ENCODE measurements around the gene CPHXL.

The CPHXL gene

GRCh38 chr16:75714661-75715060 is 11.6 kb downstream of the CPHXL start:
- H3K4me3 ChIP-seq (ENCODE audit: control insufficient read depth, low read depth, low read length), result no peak overlapping the region

GRCh38 chr16:75710344-75710743 is 15.9 kb downstream of the CPHXL start:
- no peak for TF ChIP-seq CTCF (conservative IDR thresholded peaks at IDR 0.05; ENCODE audit: control insufficient read depth, insufficient read depth, low read depth, low read length)
- DNase-seq (ENCODE audit: low read depth), result no peak
- H3K4me3 ChIP-seq (ENCODE audit: control insufficient read depth, low read depth, low read length), result no peak overlapping the region

More at GRCh38 chr16:75714661-75715060, 11.6 kb downstream of the CPHXL start:
- no peak for TF ChIP-seq CTCF (conservative IDR thresholded peaks at IDR 0.05; ENCODE audit: control insufficient read depth, insufficient read depth, low read depth, low read length)
- no peak for DNase-seq (ENCODE audit: low read depth)

- TF ChIP-seq CTCF (conservative IDR thresholded peaks at IDR 0.05; ENCODE audit: control insufficient read depth, insufficient read depth, low read depth, low read length), result no peak
- DNase-seq (ENCODE audit: low read depth), result peak; percentile 59
- no peak overlapping the region for H3K4me3 ChIP-seq (ENCODE audit: control insufficient read depth, low read depth, low read length)
Measured at GRCh38 chr16:75703306-75703705, 23.0 kb downstream of the CPHXL start.

- DNase-seq (ENCODE audit: low read depth), result peak; percentile 12
- H3K4me3 ChIP-seq (ENCODE audit: control insufficient read depth, low read depth, low read length), result no peak overlapping the region
- no peak for TF ChIP-seq CTCF (conservative IDR thresholded peaks at IDR 0.05; ENCODE audit: control insufficient read depth, insufficient read depth, low read depth, low read length)
Measured at GRCh38 chr16:75702242-75702641, 24.0 kb downstream of the CPHXL start.

GRCh38 chr16:75701361-75701760 is 24.9 kb downstream of the CPHXL start, which contains the start of gene DUXB:
DUXB (minus strand) TSS chr16:75701461; CDS start chr16:75701418, 43 bp downstream.
- no peak for TF ChIP-seq CTCF (conservative IDR thresholded peaks at IDR 0.05; ENCODE audit: control insufficient read depth, insufficient read depth, low read depth, low read length)
- no peak within 1 kb of the TSS for H3K4me3 ChIP-seq (ENCODE audit: control insufficient read depth, low read depth, low read length)
- no peak for DNase-seq (ENCODE audit: low read depth)

- TF ChIP-seq CTCF (conservative IDR thresholded peaks at IDR 0.05; ENCODE audit: control insufficient read depth, insufficient read depth, low read depth, low read length), result no peak
- no peak for DNase-seq (ENCODE audit: low read depth)
- no peak overlapping the region for H3K4me3 ChIP-seq (ENCODE audit: control insufficient read depth, low read depth, low read length)
Measured at GRCh38 chr16:75697571-75697970, 28.7 kb downstream of the CPHXL start.

GRCh38 chr16:75695708-75696107 is 30.6 kb downstream of the CPHXL start:
- DNase-seq (ENCODE audit: low read depth), result peak; percentile 26
- peak; percentile 15 for TF ChIP-seq CTCF (conservative IDR thresholded peaks at IDR 0.05; ENCODE audit: control insufficient read depth, insufficient read depth, low read depth, low read length)
- no peak overlapping the region for H3K4me3 ChIP-seq (ENCODE audit: control insufficient read depth, low read depth, low read length)
